ENCODE results near the gene TANGO6.

DNA sequence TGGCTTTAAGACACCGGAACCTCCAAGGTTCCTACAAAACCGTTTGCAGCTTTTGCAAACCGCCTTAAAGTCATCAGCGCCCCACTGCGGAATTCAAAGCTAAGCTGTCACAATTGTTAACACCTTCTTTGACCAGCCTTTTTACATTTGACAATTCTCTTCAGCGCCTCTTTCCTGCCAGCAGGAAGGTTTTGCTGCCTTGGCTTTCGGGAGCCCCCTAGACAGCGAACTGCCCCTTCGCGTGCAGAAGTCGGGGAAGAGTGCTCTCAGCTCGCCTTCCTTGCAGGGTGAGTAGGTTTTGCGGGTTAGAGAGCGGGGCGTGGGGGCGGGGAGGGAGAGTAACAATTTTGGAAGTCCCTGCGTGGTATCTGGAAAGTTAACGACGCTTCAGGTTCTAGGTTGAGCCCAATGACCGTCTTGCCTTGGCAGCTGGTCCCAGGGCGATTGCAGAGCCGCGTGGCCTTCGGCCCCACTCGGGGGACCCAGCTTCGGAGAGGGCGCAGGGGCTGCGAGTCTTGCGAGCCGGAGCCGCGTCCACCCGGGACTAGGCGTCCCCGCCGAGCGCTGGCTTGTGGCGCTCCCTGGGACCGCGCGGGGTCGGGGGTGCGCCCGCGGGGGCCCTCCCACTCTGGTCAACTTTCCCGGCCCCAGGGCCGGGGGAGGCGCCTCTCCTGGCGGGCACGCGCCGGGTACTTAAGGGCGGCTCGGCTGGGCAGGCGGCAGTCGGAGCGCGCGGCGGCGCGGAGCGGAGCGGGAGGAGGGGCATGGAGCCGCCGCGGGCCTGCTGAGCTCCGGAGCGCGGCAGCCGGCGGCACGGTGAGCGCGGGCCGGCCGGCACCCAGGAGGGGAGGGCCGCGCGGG is 262.4 kb downstream of the TANGO6 start, which contains the start of gene HAS3:
- TF ChIP-seq CTCF (IDR thresholded peaks at IDR 0.05; ENCODE audit: low read length) = peak; percentile 37
- TF ChIP-seq EZH2 (optimal IDR thresholded peaks at IDR 0.05; ENCODE audit: low read depth, low read length) = no peak
- no peak for TF ChIP-seq EZH2phosphoT487 (IDR thresholded peaks at IDR 0.05; ENCODE audit: low read length)

Data from MM.1S (cell line).